GOT3 (cell line): ENCODE data around the gene C10orf90.
"Not testable (repeated sequence)": the region's sequence is repeated elsewhere in the genome, so short reads cannot be mapped to it uniquely, and the experiment has no call there.

Source experiments
- DNase-seq: peaks from one replicate; lab custom pipeline; 2025; ENCODE audit warnings: mixed read lengths; lab: John Stamatoyannopoulos, UW

Gene C10orf90

DNA sequence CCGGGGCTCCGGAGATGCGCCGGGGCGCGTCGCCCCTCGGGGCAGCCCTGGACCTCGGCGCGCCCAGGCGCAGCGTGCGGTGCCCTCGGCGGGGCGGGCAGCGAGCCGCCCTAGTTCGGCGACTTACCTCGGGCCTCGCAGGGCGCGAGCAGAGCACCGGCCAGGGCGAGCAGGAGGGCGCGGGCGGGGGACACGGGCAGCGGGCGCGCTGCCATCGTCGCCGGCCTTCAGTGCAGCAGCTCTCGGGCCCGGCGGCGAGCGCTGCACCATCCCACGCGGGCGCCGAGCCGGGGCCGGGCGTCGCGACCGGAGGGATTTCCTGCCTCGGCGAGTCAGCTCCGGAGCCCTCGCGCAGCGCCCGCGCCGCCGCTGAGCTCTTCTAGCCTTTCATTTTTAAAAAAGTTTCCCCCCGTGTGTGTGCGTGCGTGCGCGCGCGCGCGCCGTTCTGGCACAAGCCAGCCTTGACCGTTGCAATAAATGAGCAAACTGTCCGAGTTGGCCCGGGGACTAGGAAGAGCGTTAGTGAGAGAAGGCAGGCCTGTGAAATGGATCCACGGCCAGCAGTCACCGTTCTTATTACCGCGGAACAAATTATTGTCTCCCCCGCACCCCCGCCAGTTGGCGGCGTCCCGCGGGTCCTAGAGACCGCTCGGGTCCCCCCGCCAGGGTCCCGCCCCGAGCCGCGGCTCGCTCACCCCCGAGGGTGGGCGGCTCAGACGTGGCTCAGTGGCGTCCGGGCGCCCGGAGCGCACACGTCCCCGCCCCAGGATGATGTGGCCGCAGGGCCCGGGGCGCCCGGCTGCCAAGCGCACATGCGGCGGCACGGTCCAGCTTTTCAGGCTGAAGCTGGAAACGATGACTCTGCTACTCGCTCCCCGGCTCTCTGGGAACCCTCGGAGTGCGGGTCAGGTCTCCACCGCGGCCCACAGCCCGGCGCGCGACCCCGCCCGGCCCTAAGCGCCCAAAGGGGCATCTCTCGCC is 282.3 kb downstream of the C10orf90 start, which contains the start of gene ADAM12:
TSS of gene ADAM12 (minus strand) at position 547 of the 981 bp plus-strand sequence. CDS start at position 215, 332 bp downstream.
- DNase-seq = peak; percentile 36

DNA sequence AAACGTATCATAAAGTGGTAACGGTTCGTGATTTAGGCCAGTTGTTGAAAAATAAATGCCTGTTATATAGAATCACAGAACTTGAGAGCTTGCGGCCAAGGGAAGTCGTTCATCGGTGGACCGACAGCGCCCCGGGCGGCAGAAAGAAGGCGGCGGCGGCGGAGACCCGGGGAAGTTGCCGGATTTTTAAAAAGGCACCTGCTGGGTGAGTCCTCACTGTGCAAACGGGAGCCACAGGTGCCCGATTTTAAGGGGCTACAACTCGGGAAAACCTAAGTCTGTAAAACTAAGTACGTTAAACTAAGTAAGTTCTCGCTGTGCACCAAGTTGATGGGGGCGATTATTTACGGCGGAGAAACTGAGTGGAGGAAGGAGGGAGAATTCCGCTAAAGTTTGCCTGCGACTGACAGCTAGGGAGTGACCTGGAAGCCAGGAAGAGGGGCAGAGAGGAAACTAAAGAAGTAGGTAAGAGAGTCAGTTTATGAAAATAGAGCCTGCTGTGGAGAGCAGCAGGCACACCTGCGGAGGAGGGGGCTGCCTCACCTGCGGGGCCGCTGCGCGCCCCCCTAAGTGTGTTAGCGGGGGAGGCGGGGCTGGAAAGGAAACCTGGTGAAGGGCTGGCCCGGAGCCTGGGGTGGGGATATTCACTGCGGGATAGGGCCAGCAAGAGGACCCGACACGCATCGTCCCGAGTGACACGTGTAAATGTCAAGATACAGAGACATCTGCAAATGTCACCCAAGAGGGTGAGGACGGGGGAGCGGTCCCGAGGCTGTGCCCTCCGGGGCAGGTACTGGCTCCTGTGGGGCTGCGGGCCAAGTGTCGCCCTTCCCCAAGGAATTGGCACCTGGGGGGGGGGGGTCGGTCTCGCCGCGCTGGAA is 283.2 kb downstream of the C10orf90 start:
- DNase-seq = peak; percentile 46

DNA sequence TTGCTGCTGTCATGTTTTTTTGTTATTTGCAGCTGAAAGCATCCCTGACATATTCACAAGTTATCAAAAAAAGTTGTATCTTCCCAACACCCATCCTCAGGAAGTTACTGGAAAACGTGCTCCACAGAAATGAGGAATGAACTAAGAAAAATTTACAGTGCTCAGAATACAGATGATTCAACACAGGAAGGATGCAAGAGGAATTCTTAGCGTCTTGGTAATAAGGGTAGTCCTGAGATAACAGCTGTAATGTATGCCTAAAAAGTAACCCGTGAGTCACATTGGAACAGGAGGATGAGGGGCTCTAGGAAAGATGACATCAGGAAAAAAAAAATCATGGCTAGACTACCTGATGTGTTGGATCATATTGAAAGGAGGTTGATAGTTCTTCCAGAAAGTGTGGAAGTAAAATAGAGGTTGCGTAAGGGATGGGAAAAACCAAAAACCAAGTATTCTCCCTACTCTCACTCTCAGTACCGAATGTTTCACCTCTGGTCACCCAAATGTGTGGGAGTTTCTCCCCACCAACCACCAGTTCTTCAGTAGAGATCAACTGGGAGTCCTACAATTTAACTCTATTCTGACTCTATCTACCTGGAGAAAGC is 286.1 kb downstream of the C10orf90 start:
- no peak for DNase-seq

DNA sequence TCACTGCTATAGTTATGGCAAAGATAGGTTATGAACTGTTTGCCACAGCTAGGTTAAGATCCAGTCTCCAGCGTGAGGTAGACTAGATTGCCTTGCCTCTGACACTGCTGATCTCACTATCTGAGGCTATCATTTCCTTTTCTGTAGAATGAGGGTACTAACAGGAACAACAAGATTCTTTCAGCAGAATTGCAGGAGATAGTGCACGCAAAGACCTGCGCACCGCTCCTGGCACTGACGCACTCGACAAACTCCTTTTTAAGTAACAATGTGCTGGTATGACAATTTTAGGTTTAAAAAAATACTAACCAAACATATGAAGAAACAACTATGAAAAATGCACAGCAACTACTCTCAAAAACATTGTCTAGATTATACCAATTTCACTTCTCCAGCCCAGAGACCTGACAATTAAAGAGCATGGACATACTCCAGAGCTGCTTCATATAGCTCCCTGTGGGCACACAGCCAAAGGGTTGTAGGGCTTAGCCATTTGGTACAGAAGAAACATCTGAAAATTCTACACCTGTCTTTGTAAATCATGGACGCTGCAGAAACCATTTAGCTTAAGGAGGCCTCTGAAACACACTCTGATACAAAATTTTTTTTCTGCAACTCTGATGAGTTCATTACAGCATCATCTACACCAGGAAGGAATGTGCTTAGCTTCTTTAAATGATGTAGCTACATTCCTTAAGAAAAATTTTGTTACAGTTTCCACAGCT is 290.0 kb downstream of the C10orf90 start:
- DNase-seq = no peak

DNA sequence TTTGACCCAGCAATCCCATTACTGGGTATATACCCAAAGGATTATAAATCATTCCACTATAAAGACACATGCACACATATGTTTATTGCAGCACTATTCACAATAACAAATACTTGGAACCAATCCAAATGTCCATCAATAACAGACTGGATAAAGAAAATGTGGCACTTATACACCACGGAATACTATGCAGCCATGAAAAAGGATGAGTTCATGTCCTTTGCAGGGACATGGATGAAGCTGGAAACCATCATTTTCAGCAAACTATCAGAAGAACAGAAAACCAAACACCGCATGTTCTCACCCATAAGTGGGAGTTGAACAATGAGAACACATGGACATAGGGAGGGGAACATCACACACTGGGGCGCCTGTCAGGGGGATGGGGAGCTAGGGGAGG is 291.3 kb downstream of the C10orf90 start:
- not testable (repeated sequence) for DNase-seq

DNA sequence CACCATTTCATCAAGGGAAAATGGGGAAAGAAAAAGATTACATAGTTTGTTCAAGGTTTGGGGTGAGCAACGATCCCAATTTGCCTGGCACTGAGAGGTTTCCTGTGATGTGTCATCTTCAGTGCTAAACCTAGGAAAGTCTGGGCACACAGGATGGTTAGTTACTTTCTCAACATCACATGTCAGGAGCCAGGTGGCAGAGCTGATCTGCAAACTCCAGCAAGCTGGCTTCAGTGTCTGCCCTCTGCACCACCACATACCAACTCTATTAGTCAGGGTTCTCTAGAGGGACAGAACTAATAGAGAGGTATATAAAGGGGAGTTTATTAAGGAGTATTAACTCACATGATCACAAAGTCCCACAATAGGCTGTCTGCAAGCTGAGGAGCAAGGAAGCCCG is 293.5 kb downstream of the C10orf90 start:
- no peak for DNase-seq

DNA sequence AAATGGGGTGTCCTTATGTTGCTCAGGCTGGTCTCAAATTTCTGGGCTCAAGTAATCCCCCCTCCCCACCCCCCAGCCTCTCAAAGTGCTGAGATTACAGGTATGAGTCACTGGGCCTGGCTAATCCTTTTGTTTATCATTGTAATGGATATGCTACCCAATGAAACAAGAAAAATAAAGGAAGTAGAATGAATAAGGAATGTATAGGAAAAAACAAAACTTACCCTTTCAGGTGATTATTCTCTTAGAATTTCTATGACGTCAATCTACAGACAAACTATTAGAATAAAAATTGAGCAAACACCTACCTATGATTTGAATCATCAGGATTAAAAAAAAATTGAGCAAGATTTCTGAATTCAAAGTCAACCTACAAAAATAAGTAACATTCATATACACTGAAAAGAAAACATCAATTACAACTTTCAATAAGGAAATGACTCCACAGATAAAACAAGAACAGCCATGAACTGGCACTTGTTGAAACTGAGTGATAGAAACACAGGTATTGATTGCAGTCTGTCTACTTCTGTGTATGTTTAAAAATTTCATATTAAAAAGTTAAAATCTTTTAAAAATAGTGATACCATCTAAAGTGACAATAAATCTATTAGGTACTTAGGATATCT is 294.5 kb downstream of the C10orf90 start:
- no peak for DNase-seq

DNA sequence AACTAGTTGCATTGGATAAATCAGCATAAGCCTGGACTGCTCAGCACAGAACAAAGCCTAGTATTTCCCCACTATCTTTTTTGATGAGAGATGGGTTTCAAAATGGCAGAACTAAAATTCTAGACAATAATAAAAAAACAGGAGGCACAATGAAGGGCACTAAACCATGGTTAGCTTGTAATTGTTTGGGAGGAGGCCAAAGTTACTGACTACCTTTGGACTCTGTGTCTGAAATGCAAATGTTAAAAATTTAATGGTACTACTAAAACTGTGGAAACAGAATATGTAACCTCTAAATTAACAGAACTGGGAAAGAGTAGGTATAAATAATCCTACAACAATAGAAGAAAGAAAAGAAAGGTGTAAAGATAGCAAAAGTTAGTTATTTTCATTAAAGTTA is 295.2 kb downstream of the C10orf90 start:
- no peak for DNase-seq
